Upper lobe of left lung (tissue), 6 donors: ENCODE measurements around the gene DHX8. TPM values are rescaled to one million over a fixed set of nuclear protein-coding genes. Genes with fewer than 3 reads are reported as not detected.

ENCODE experiments used
- ATAC-seq, 2 donors: fragments of 200-7000 bp; cut with Tn5 transposase; one replicate each; pipeline ENCODE4 v1.9.1; 2022; ENCODE audit warnings: mild to moderate bottlenecking in 2 of 2, moderate library complexity in 2 of 2; ENCODE audit not compliant: low FRiP score in 2 of 2
- DNase-seq, 2 donors: peaks; one replicate each; pipeline ENCODE4 v3.0.0-alpha.2; 2019 to 2020
- H3K27ac ChIP-seq, 4 donors: fragments of 200-600 bp; sonication (generic); one replicate each; pipeline ENCODE4 v1.5.1; 2016 to 2019
- H3K27me3 ChIP-seq, 4 donors: fragments of 200-600 bp; sonication (generic); one replicate each; pipeline ENCODE4 v1.5.1; 2017 to 2019
- H3K36me3 ChIP-seq, 4 donors: fragments of 200-600 bp; sonication (generic); one replicate each; pipeline ENCODE4 v1.5.1; 2016 to 2019
- H3K4me1 ChIP-seq, 4 donors: fragments of 200-600 bp; sonication (generic); one replicate each; pipeline ENCODE4 v1.5.1; 2018 to 2019
- H3K4me3 ChIP-seq, 4 donors: fragments of 200-600 bp; sonication (generic); one replicate each; pipeline ENCODE4 v1.5.1; 2017 to 2019; ENCODE audit warnings: mild to moderate bottlenecking in 2 of 4, moderate library complexity in 1 of 4
- H3K9me3 ChIP-seq, 4 donors: fragments of 200-600 bp; sonication (generic); one replicate each; pipeline ENCODE4 v1.5.1; 2018 to 2019
- CTCF ChIP-seq, 6 experiments: fragments of 450-650 bp in 4 of 6; fragments of 200-600 bp in 2 of 6; sonication (generic) in 2 of 6; IDR thresholded peaks; one replicate each; pipeline ENCODE4 v1.5.1; 2016 to 2019; ENCODE audit warnings: antibody characterized with exemption in 6 of 6
- EP300 ChIP-seq, 4 donors: sonication (generic); formaldehyde crosslinking; IDR thresholded peaks; one replicate each; pipeline ENCODE4 v1.5.1; 2017; ENCODE audit warnings: antibody characterized with exemption in 4 of 4, control low read depth in 2 of 4
- POLR2A ChIP-seq, 4 donors: fragments of 450-650 bp; IDR thresholded peaks; one replicate each; pipeline ENCODE4 v1.5.1; 2016 to 2017; ENCODE audit warnings: antibody characterized with exemption in 4 of 4, mild to moderate bottlenecking in 2 of 4
- POLR2AphosphoS5 ChIP-seq, 2 donors: sonication (generic); formaldehyde crosslinking; IDR thresholded peaks; one replicate each; pipeline ENCODE4 v1.5.1; 2017; ENCODE audit warnings: antibody characterized with exemption in 2 of 2
- WGBS, 2 donors: methylation state at CpG; one replicate each; pipeline ENCODE4 v1.1.5; 2017 to 2018; 5-methylcytosine and 5-hydroxymethylcytosine counted together
- total RNA-seq, 6 donors: library from RNA; depleted of rRNA in 4 of 6; stranded (reverse); fragments of >200 nt in 4 of 6; gene quantifications; one replicate each; pipeline versions ENCODE4 v1.1.0 to v1.2.1, GENCODE V29; 2016 to 2021
- donor health status: DM: no; HTN: no; CAD: no; lungs with moderate emphysema.
- donor health status: DM: no; HTN: yes; CAD: no; lungs with severe emphysema.

Gene DHX8
- total RNA-seq, 6 donors from 2014 or later = 23.1 to 54.0 (median 41.3) TPM

DNA sequence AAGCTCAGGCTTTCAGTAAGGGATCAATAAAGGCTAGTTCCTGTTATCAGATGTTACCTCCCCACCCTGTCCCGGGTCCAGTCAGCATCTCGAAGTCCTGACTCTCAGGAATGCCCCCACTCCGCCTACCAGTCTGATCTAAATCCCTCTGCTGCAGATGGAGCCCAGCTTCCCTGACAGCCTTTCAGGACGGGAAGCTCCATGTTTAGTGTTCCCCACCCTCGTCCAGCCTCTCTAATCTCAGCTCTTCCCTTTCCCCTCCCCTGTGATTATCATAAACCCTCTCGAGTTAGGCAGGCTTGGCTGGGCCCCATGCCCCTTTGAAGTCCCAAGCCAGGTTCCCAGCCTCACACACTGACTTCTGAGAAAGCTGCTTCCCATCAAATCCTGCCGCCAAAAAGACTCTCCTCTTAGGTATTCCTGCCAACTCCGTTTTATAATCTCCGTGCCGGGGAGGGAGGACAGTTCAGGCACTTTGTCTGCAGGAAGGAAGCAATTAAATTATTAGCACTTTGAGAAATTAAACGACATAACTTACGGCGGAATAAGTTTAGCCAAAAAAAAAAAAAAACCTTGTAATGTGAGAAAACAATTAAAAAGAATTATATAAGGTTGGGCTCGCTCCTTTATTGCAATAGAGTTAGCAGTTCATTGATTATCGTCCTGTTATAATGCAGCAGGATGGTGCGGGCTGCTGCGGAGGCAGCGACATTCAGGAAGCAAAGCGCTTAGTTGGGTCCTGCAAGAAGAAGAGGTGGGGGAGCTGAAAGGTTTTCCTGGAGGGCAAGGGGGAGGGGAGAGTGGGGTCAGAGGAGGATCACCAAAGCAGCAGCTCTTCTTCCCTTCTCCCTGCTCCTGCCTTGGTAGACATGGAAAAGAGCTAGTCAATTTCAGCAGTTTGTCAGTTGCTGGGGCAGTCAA is 79.2 kb downstream of the DHX8 start:
- H3K27me3 ChIP-seq = no peaks in the 10 kb centered on the region
- ATAC-seq (no peak), DNase-seq (no peak)
- no peak overlapping the region for H3K4me3 ChIP-seq
- H3K9me3 ChIP-seq = no peaks in the 10 kb centered on the region
- TF ChIP-seq EP300 (IDR thresholded peaks at IDR 0.05) = no peak
- no peak for TF ChIP-seq CTCF (IDR thresholded peaks at IDR 0.05)
- no peak overlapping the region for H3K27ac ChIP-seq
- H3K36me3 ChIP-seq = no peaks in the 10 kb centered on the region
- WGBS, 2 donors = 14 to 16% methylated on average over 19 of the region's 19 CpGs
- peaks cover 4 to 12% (median 5%) of the 10 kb centered on the region in 4 donors for H3K4me1 ChIP-seq

DNA sequence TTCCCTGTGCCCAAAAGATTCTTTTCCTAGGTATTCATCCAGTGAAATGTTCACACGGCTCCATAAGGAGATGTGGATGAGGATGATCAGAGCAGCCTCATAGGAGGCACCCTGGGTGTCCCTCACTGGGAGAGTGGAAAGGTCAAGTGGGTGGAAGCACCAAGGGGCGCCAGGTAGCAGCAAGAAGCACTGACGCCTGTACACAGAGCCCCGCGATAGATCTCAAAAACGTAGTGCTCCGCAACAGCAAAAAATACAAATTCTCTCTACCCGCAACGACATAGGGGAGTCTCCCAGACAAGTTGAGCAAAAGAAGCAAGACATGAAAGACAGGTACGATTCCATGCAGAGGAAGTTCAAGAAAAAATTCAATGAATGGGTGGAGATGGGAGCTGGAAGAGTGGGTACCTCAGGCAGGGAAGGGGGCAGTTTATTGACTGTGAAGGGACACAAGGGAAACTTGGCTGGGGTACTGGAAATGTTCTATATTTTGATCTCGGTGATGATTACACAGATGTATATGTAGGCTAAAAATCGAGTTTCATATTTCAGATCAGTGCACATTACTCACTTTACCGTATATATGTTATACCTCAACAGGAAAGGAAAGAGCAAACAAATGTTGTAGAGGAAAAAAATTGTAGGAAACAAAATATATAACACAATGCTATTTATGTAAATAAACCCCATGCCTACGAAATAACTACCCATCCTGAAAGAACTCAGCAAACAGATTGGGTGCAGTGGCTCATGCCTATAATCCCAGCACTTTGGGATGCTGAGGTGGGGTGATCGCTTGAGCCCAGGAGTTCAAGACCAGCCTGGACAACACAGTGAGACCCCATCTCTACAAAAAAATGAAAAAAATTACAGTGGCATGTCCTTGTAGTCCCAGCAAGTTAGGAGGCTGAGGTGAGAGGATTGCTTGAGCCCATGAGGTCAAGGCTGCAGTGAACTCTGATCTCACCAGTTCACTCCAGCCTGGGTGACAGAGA is 80.1 kb downstream of the DHX8 start:
- Histone ChIP-seq H3K9me3 (no peaks in the 10 kb centered on the region), H3K36me3 (no peaks in the 10 kb centered on the region), H3K27ac (no peak overlapping the region), H3K4me1 (peaks cover 4 to 12% (median 5%) of the 10 kb centered on the region in 4 donors), H3K27me3 (no peaks in the 10 kb centered on the region), H3K4me3 (no peak overlapping the region)
- TF ChIP-seq POLR2A (IDR thresholded peaks at IDR 0.05) (no peak), EP300 (IDR thresholded peaks at IDR 0.05) (no peak), POLR2AphosphoS5 (IDR thresholded peaks at IDR 0.05) (no peak)
- WGBS, 2 donors = 51 to 58% methylated on average over 15 of the region's 15 CpGs
- ATAC-seq (no peak), DNase-seq (no peak)

DNA sequence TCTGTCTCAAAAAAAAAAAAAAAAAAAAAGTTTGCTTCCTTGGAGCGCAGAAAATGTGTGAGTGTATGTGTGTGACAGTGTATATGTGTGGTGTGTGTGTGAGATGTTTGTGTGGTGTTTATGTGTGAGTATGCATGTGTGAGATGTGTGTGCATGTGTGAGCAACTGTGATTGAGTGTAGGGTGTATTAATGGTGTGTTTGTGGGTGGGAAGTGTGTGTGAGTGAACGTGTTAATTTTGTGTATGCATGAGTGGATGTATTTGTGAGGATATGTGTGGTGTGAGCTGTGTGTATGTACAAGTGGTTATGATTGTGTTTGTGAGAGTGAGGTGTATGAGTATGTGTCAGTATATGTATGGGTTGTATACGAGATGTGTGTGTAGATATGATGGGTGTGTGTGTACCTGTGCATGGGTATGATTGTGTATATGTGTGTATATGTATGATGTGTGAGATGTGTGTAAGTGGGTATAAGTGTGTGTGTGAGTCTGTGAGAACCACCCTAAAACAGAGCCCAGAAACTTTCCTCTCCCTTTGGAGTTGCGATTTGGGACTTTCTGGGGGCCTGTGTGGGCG is 84.8 kb downstream of the DHX8 start:
- no peaks in the 10 kb centered on the region for H3K36me3 ChIP-seq
- H3K4me1 ChIP-seq = peaks cover 0 to under 1% (median 0%) of the 10 kb centered on the region in 4 donors
- no peaks in the 10 kb centered on the region for H3K9me3 ChIP-seq
- H3K4me3 ChIP-seq = no peak overlapping the region
- ATAC-seq (peak in 1 of 2 donors; percentile 58), DNase-seq (no peak)
- H3K27me3 ChIP-seq = no peaks in the 10 kb centered on the region
- TF ChIP-seq POLR2A (IDR thresholded peaks at IDR 0.05) (no peak), CTCF (IDR thresholded peaks at IDR 0.05) (no peak), EP300 (IDR thresholded peaks at IDR 0.05) (no peak), POLR2AphosphoS5 (IDR thresholded peaks at IDR 0.05) (no peak)
- WGBS, 2 donors = 81 to 90% methylated on average over 5 of the region's 5 CpGs
- H3K27ac ChIP-seq = no peak overlapping the region

DNA sequence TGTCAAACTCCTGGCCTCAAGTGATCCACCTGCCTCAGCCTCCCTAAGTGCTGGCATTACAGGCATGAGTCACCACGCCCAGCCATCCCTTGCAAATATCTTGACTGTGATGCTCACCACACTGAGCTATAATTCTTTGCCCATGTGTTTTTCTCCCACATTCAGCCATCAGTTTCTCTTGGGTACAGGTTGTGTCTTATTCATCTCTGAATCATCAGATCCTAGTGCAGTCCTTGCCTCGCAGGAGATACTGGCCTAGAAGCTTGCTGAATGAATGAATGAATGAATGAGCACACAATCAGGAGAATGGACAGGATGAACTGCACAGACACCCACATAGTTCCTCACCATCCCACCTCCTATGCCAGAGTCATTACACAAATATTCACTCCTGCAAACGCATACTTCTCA is 86.7 kb downstream of the DHX8 start:
- ATAC-seq (no peak), DNase-seq (no peak)
- Histone ChIP-seq H3K36me3 (no peaks in the 10 kb centered on the region), H3K27ac (no peak overlapping the region), H3K9me3 (no peaks in the 10 kb centered on the region), H3K27me3 (no peaks in the 10 kb centered on the region), H3K4me1 (no peaks in the 10 kb centered on the region), H3K4me3 (no peak overlapping the region)
- TF ChIP-seq CTCF (IDR thresholded peaks at IDR 0.05) = no peak
- TF ChIP-seq POLR2AphosphoS5 (IDR thresholded peaks at IDR 0.05) = no peak
- TF ChIP-seq POLR2A (IDR thresholded peaks at IDR 0.05) = no peak
- no peak for TF ChIP-seq EP300 (IDR thresholded peaks at IDR 0.05)
- WGBS, 2 donors = 89 to 91% methylated on average over 3 of the region's 3 CpGs
